Thyroid gland (tissue), 4 donors: ENCODE measurements around the gene ANXA8.

ENCODE experiments used
- POLR2A ChIP-seq, 2 donors: fragments of 450-650 bp; IDR thresholded peaks; one replicate each; pipeline ENCODE4 v1.6.1; 2017; ENCODE audit warnings: antibody characterized with exemption in 2 of 2, mild to moderate bottlenecking in 2 of 2, moderate library complexity in 1 of 2
- TF ChIP-seq, protein P1 (sequence below), 6 experiments: fragments of 200-600 bp in 3 of 6; fragments of 450-650 bp in 3 of 6; sonication (generic) in 3 of 6; IDR thresholded peaks; one replicate each; pipeline ENCODE4 v1.5.1; 2016 to 2019; ENCODE audit warnings: antibody characterized with exemption in 6 of 6, mild to moderate bottlenecking in 2 of 6, inconsistent platforms in 1 of 6, moderate library complexity in 1 of 6

DNA sequence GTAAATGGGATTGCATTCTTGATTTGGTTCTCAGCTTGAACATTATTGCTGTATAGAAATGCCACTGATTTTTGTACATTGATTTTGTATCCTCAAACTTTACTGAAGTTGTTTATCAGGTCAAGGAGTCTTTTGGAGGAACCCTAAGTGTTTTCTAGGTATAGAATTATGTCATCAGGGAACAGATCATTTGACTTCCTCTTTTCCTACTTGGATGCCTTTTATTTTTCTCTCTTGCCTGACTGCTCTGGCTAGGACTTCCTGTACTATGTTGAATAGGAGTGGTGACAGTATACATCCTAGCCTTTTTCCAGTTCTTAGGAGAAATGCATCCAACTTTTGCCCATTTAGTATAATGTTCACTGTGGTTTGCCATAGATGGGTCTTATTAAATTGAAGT is 48.8 kb downstream of the ANXA8 start:
- TF ChIP-seq, protein P1, sequence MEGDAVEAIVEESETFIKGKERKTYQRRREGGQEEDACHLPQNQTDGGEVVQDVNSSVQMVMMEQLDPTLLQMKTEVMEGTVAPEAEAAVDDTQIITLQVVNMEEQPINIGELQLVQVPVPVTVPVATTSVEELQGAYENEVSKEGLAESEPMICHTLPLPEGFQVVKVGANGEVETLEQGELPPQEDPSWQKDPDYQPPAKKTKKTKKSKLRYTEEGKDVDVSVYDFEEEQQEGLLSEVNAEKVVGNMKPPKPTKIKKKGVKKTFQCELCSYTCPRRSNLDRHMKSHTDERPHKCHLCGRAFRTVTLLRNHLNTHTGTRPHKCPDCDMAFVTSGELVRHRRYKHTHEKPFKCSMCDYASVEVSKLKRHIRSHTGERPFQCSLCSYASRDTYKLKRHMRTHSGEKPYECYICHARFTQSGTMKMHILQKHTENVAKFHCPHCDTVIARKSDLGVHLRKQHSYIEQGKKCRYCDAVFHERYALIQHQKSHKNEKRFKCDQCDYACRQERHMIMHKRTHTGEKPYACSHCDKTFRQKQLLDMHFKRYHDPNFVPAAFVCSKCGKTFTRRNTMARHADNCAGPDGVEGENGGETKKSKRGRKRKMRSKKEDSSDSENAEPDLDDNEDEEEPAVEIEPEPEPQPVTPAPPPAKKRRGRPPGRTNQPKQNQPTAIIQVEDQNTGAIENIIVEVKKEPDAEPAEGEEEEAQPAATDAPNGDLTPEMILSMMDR (IDR thresholded peaks at IDR 0.05): no peak
- TF ChIP-seq POLR2A (IDR thresholded peaks at IDR 0.05): no peak
